Cortex of kidney (tissue), 1 donor: ENCODE data around the gene SLC26A6.

Source experiments
- DNase-seq: peaks from one replicate; lab custom pipeline; 2025; lab: John Stamatoyannopoulos, UW

SLC26A6 gene

GRCh38 chr3:48635222-48636021 is at the start of gene SLC26A6:
SLC26A6 (minus strand) TSS chr3:48635461; CDS start chr3:48635393, 68 bp downstream.
- DNase-seq: peak; percentile 66

GRCh38 chr3:48684480-48685143 is 49.4 kb upstream of the SLC26A6 start:
- no peak for DNase-seq

GRCh38 chr3:48684054-48684349 is 48.7 kb upstream of the SLC26A6 start:
- DNase-seq: no peak

- DNase-seq: no peak
These were observed 47.5 kb upstream of the SLC26A6 start for GRCh38 chr3:48682786-48683185.

DNA sequence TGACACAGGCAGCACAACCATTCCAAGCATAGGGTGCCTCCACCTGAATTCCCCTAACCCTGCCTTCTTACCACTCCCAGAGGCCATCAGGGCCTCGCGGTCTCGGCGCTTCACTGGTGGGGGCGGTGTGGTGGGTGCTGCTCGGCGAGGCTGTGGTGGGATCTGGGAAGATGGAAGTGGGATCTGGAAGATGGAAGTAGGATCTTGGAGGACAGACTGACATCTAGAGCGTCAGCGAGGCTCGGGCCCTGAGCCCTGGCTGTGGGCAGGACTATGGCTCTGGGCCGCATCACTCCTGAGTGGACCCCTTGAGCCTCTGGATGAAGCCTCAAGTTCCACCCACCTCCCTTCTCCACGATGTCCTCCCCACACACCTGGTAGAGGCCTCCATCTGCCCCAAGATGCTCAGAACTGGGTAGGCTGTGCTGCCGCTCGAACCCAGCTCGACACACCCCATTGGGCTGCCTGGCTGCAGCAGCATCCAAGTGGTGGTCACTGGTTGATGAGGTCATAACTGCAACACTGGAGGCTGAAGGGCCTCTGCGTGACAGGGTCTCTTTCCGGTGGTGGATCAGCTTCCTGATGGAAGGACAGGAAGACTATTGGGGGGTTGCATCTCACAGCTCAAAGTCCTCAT is 46.8 kb upstream of the SLC26A6 start:
- DNase-seq: no peak

- no peak for DNase-seq
These were observed 46.2 kb upstream of the SLC26A6 start for GRCh38 chr3:48681541-48681880.

- DNase-seq: no peak
These were observed 45.7 kb upstream of the SLC26A6 start for GRCh38 chr3:48680811-48681540.

- no peak for DNase-seq
These were observed 44.4 kb upstream of the SLC26A6 start for GRCh38 chr3:48679411-48680391.

- DNase-seq: no peak
These were observed 43.5 kb upstream of the SLC26A6 start for GRCh38 chr3:48678566-48679380.

DNA sequence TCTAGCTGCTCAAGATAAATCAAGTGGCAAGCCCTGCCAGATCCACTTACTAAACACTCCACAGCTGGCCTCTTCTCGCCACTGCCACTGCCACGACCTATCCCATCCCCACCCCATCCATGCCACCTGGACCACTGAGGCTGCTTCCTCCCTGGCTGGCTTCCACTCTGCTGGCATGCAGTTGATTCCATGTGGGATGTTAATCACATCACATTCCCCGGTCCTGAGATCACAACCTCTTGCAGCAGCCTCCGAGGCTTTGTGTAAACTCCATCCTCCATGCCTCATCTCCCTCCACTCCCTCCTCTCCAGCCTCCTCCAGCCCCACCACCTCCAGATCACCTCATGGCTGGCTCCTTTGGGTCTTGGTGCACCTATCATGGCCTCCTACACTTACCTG is 42.8 kb upstream of the SLC26A6 start:
- no peak for DNase-seq

DNA sequence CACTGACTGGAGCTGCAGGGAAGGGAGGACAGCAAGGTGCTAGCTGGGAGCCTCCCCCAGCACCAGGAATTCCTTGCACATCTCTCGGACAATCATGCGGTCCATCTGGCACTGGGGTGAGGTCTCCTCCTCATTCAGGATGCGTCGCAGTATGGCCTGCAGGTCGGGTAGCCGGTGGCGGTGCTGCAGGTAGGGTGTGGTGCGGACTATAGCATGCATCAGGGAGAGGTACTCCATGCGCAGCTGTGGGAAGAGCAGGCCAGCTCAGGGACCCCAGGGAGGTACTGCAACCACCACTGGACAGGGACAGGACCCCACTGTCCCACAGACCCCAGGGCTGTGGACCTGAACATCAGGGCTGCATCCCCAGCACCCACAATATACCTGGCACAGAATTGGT is 39.2 kb upstream of the SLC26A6 start:
- no peak for DNase-seq

- DNase-seq: no peak
These were observed 37.3 kb upstream of the SLC26A6 start for GRCh38 chr3:48672522-48672921.

GRCh38 chr3:48664929-48665328 is 29.7 kb upstream of the SLC26A6 start:
- DNase-seq: no peak

- no peak for DNase-seq
These were observed 29.0 kb upstream of the SLC26A6 start for GRCh38 chr3:48664313-48664644.

DNA sequence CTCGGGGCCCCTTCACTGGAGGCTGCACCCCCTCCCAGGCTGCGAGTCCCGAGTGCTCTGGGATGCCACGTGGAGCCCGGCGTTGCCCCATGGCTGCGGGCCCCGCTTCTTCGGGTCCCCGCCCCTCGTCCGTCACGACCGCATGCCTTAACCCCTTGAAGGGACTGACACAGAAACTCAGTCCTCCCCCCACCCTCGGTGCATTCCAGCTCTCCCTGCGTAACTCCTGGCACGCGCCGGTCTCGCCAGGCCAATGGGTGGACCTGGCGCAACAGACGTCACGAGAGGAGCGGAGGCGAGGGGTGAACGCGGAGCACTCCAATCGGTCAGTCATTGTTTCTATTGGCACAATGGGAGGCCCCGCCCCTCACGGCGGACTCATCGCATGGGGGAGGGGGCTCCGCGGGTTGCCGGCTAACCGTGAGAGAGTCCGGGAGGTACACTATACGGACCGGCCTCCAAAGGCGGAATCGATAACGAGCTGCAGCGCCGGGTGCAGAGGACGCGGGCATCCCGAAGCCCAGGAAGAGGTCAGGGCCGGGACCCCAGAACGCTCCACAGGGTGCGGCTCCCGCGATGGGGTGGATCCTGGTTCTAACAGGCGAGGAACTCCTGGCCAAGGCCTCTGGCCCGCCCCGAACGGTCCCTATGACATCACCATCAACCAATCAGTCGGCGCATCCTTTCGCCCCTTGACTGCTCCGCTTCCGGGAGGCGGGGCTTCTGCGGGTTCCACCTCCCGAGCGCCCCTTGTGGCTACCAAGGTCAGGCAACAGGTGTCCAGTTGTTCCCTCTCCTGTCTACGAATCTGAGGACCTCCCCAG is 28.4 kb upstream of the SLC26A6 start:
- no peak for DNase-seq

- no peak for DNase-seq
These were observed 27.7 kb upstream of the SLC26A6 start, which contains the start of gene CELSR3 for GRCh38 chr3:48662753-48663488. CELSR3 (minus strand) TSS chr3:48662886; CDS start chr3:48662634, 252 bp downstream.

- no peak for DNase-seq
These were observed 27.0 kb upstream of the SLC26A6 start for GRCh38 chr3:48662145-48662752.

DNA sequence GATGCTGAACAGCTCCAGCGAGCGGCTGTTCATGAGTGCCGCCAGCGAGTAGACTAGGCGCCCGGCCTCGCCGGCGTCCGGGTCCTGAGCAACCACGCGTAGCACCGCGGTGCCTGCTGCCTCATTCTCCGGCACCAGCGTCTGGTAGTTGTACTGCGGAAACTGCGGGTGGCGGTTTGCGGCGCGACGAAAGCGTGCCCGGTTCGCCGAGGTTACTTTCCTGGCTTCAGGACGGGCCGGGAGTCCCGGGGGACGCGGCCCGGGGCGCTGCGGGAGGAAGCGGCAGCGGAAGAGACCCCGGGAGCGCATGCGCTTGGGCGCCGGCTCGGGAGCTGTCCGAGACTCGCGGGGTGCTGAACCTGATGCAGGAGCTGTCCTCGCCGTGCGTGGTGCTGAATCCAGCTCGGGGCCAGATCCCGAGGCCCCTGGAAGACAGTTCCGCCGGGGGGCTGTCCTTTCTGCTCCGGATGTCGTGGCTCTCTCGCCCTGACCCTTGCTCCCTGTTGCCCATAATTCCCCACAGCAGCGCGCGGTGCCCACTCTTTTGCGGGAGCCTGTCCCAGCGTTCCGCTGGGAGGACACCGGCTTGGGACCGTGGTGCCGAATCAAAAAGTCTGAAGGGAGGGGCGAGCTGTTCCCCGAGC is 26.4 kb upstream of the SLC26A6 start:
- DNase-seq: no peak
